ENCODE results near the gene PPP3R1.
"Not testable (repeated sequence)": the region's sequence is repeated elsewhere in the genome, so short reads cannot be mapped to it uniquely, and the experiment has no call there.

The PPP3R1 gene

GRCh38 chr2:68178954-68179627 lies 73.2 kb downstream of the PPP3R1 start:
- Histone ChIP-seq H3K27me3 (ENCODE audit: control insufficient read depth in 1 of 2, insufficient read depth in 2 of 2, low read length in 2 of 2) (no peaks in the 10 kb centered on the region), H3K9me3 (ENCODE audit: low read length) (no peaks in the 10 kb centered on the region), H3K36me3 (ENCODE audit: insufficient read depth, low read length) (peaks cover 5% of the 10 kb centered on the region), H3K9ac (ENCODE audit: low read length) (no peak overlapping the region), H3K4me3 (ENCODE audit: low read depth in 1 of 2, low read length in 2 of 2) (no peak overlapping the region), H3K4me1 (ENCODE audit: insufficient read depth, low read length) (no peaks in the 10 kb centered on the region), H3K27ac (ENCODE audit: low read depth, low read length) (no peak overlapping the region)

- Histone ChIP-seq H3K9ac (ENCODE audit: low read length) (no peak overlapping the region), H3K27me3 (ENCODE audit: control insufficient read depth in 1 of 2, insufficient read depth in 2 of 2, low read length in 2 of 2) (no peaks in the 10 kb centered on the region), H3K27ac (ENCODE audit: low read depth, low read length) (no peak overlapping the region), H3K4me1 (ENCODE audit: insufficient read depth, low read length) (no peaks in the 10 kb centered on the region), H3K4me3 (ENCODE audit: low read depth in 1 of 2, low read length in 2 of 2) (no peak overlapping the region), H3K36me3 (ENCODE audit: insufficient read depth, low read length) (peaks cover 5% of the 10 kb centered on the region), H3K9me3 (ENCODE audit: low read length) (no peaks in the 10 kb centered on the region)
Measured at GRCh38 chr2:68178432-68178831, 73.9 kb downstream of the PPP3R1 start.

GRCh38 chr2:68177541-68177940 lies 74.8 kb downstream of the PPP3R1 start:
- Histone ChIP-seq H3K36me3 (ENCODE audit: insufficient read depth, low read length) (peaks cover 5% of the 10 kb centered on the region), H3K9ac (ENCODE audit: low read length) (no peak overlapping the region), H3K9me3 (ENCODE audit: low read length) (no peaks in the 10 kb centered on the region), H3K4me1 (ENCODE audit: insufficient read depth, low read length) (no peaks in the 10 kb centered on the region), H3K4me3 (ENCODE audit: low read depth in 1 of 2, low read length in 2 of 2) (no peak overlapping the region), H3K27me3 (ENCODE audit: control insufficient read depth in 1 of 2, insufficient read depth in 2 of 2, low read length in 2 of 2) (no peaks in the 10 kb centered on the region), H3K27ac (ENCODE audit: low read depth, low read length) (no peak overlapping the region)

GRCh38 chr2:68176657-68177056 lies 75.7 kb downstream of the PPP3R1 start:
- H3K36me3 ChIP-seq (ENCODE audit: insufficient read depth, low read length), result peaks cover 5% of the 10 kb centered on the region

GRCh38 chr2:68175210-68175609 lies 77.1 kb downstream of the PPP3R1 start:
- H3K4me1 ChIP-seq (ENCODE audit: insufficient read depth, low read length); H3K9me3 ChIP-seq (ENCODE audit: low read length); H3K4me3 ChIP-seq (ENCODE audit: low read depth in 1 of 2, low read length in 2 of 2); H3K27ac ChIP-seq (ENCODE audit: low read depth, low read length); H3K9ac ChIP-seq (ENCODE audit: low read length); H3K27me3 ChIP-seq (ENCODE audit: control insufficient read depth in 1 of 2, insufficient read depth in 2 of 2, low read length in 2 of 2): not testable (repeated sequence)
- H3K36me3 ChIP-seq (ENCODE audit: insufficient read depth, low read length), result peaks cover 13% of the 10 kb centered on the region

More at GRCh38 chr2:68176657-68177056, 75.7 kb downstream of the PPP3R1 start:
- Histone ChIP-seq H3K4me1 (ENCODE audit: insufficient read depth, low read length) (no peaks in the 10 kb centered on the region), H3K4me3 (ENCODE audit: low read depth in 1 of 2, low read length in 2 of 2) (no peak overlapping the region), H3K27me3 (ENCODE audit: control insufficient read depth in 1 of 2, insufficient read depth in 2 of 2, low read length in 2 of 2) (no peaks in the 10 kb centered on the region), H3K27ac (ENCODE audit: low read depth, low read length) (no peak overlapping the region), H3K9ac (ENCODE audit: low read length) (no peak overlapping the region), H3K9me3 (ENCODE audit: low read length) (no peaks in the 10 kb centered on the region)

- Histone ChIP-seq H3K9me3 (ENCODE audit: low read length) (no peaks in the 10 kb centered on the region), H3K27ac (ENCODE audit: low read depth, low read length) (no peak overlapping the region), H3K4me1 (ENCODE audit: insufficient read depth, low read length) (no peaks in the 10 kb centered on the region), H3K27me3 (ENCODE audit: control insufficient read depth in 1 of 2, insufficient read depth in 2 of 2, low read length in 2 of 2) (no peaks in the 10 kb centered on the region), H3K36me3 (ENCODE audit: insufficient read depth, low read length) (peaks cover 9% of the 10 kb centered on the region), H3K4me3 (ENCODE audit: low read depth in 1 of 2, low read length in 2 of 2) (no peak overlapping the region), H3K9ac (ENCODE audit: low read length) (no peak overlapping the region)
Measured at GRCh38 chr2:68172990-68173700, 79.2 kb downstream of the PPP3R1 start.

- H3K36me3 ChIP-seq (ENCODE audit: insufficient read depth, low read length), result peaks cover 9% of the 10 kb centered on the region
- no peaks in the 10 kb centered on the region for H3K9me3 ChIP-seq (ENCODE audit: low read length)
- no peak overlapping the region for H3K4me3 ChIP-seq (ENCODE audit: low read depth in 1 of 2, low read length in 2 of 2)
- no peak overlapping the region for H3K9ac ChIP-seq (ENCODE audit: low read length)
- H3K27me3 ChIP-seq (ENCODE audit: control insufficient read depth in 1 of 2, insufficient read depth in 2 of 2, low read length in 2 of 2), result no peaks in the 10 kb centered on the region
- H3K4me1 ChIP-seq (ENCODE audit: insufficient read depth, low read length), result no peaks in the 10 kb centered on the region
- H3K27ac ChIP-seq (ENCODE audit: low read depth, low read length), result no peak overlapping the region
Measured at GRCh38 chr2:68172521-68172920, 79.8 kb downstream of the PPP3R1 start.

- Histone ChIP-seq H3K9me3 (ENCODE audit: low read length) (no peaks in the 10 kb centered on the region), H3K36me3 (ENCODE audit: insufficient read depth, low read length) (peaks cover 9% of the 10 kb centered on the region), H3K4me3 (ENCODE audit: low read depth in 1 of 2, low read length in 2 of 2) (no peak overlapping the region), H3K9ac (ENCODE audit: low read length) (no peak overlapping the region), H3K4me1 (ENCODE audit: insufficient read depth, low read length) (no peaks in the 10 kb centered on the region), H3K27ac (ENCODE audit: low read depth, low read length) (no peak overlapping the region), H3K27me3 (ENCODE audit: control insufficient read depth in 1 of 2, insufficient read depth in 2 of 2, low read length in 2 of 2) (no peaks in the 10 kb centered on the region)
Measured at GRCh38 chr2:68171684-68172083, 80.6 kb downstream of the PPP3R1 start.

- no peak overlapping the region for H3K9ac ChIP-seq (ENCODE audit: low read length)
- H3K27ac ChIP-seq (ENCODE audit: low read depth, low read length), result no peak overlapping the region
- no peaks in the 10 kb centered on the region for H3K27me3 ChIP-seq (ENCODE audit: control insufficient read depth in 1 of 2, insufficient read depth in 2 of 2, low read length in 2 of 2)
- no peaks in the 10 kb centered on the region for H3K4me1 ChIP-seq (ENCODE audit: insufficient read depth, low read length)
- peaks cover 9% of the 10 kb centered on the region for H3K36me3 ChIP-seq (ENCODE audit: insufficient read depth, low read length)
- no peak overlapping the region for H3K4me3 ChIP-seq (ENCODE audit: low read depth in 1 of 2, low read length in 2 of 2)
- no peaks in the 10 kb centered on the region for H3K9me3 ChIP-seq (ENCODE audit: low read length)
Measured at GRCh38 chr2:68171146-68171545, 81.2 kb downstream of the PPP3R1 start.

GRCh38 chr2:68169308-68169707 lies 83.0 kb downstream of the PPP3R1 start:
- no peaks in the 10 kb centered on the region for H3K4me1 ChIP-seq (ENCODE audit: insufficient read depth, low read length)
- H3K27me3 ChIP-seq (ENCODE audit: control insufficient read depth in 1 of 2, insufficient read depth in 2 of 2, low read length in 2 of 2), result no peaks in the 10 kb centered on the region
- no peak overlapping the region for H3K27ac ChIP-seq (ENCODE audit: low read depth, low read length)
- no peak overlapping the region for H3K9ac ChIP-seq (ENCODE audit: low read length)
- no peak overlapping the region for H3K4me3 ChIP-seq (ENCODE audit: low read depth in 1 of 2, low read length in 2 of 2)
- H3K36me3 ChIP-seq (ENCODE audit: insufficient read depth, low read length), result peaks cover 14% of the 10 kb centered on the region
- no peaks in the 10 kb centered on the region for H3K9me3 ChIP-seq (ENCODE audit: low read length)

- Histone ChIP-seq H3K9ac (ENCODE audit: low read length) (no peak overlapping the region), H3K27me3 (ENCODE audit: control insufficient read depth in 1 of 2, insufficient read depth in 2 of 2, low read length in 2 of 2) (no peaks in the 10 kb centered on the region), H3K36me3 (ENCODE audit: insufficient read depth, low read length) (peaks cover 30% of the 10 kb centered on the region), H3K4me1 (ENCODE audit: insufficient read depth, low read length) (no peaks in the 10 kb centered on the region), H3K9me3 (ENCODE audit: low read length) (no peaks in the 10 kb centered on the region), H3K4me3 (ENCODE audit: low read depth in 1 of 2, low read length in 2 of 2) (no peak overlapping the region), H3K27ac (ENCODE audit: low read depth, low read length) (no peak overlapping the region)
Measured at GRCh38 chr2:68167186-68167585, 85.1 kb downstream of the PPP3R1 start.

- no peaks in the 10 kb centered on the region for H3K27me3 ChIP-seq (ENCODE audit: control insufficient read depth in 1 of 2, insufficient read depth in 2 of 2, low read length in 2 of 2)
- no peak overlapping the region for H3K4me3 ChIP-seq (ENCODE audit: low read depth in 1 of 2, low read length in 2 of 2)
- peaks cover 10% of the 10 kb centered on the region for H3K4me1 ChIP-seq (ENCODE audit: insufficient read depth, low read length)
- H3K9ac ChIP-seq (ENCODE audit: low read length), result no peak overlapping the region
- H3K9me3 ChIP-seq (ENCODE audit: low read length), result no peaks in the 10 kb centered on the region
- H3K27ac ChIP-seq (ENCODE audit: low read depth, low read length), result no peak overlapping the region
- peaks cover 34% of the 10 kb centered on the region for H3K36me3 ChIP-seq (ENCODE audit: insufficient read depth, low read length)
Measured at GRCh38 chr2:68163641-68164040, 88.7 kb downstream of the PPP3R1 start.

Measured in muscle layer of colon (tissue), 2 donors.